GM18907 (cell line): ENCODE data around the gene NOL4L.

ENCODE experiments used
- ATAC-seq: cut with Tn5 transposase; IDR thresholded peaks from one replicate; pipeline ENCODE4 v1.9.1; 2021; ENCODE audit warnings: mild to moderate bottlenecking, moderate library complexity; ENCODE audit not compliant: unreplicated experiment

Gene NOL4L

GRCh38 chr20:32488066-32488838 lies 96.9 kb downstream of the NOL4L start:
- no peak for ATAC-seq

DNA sequence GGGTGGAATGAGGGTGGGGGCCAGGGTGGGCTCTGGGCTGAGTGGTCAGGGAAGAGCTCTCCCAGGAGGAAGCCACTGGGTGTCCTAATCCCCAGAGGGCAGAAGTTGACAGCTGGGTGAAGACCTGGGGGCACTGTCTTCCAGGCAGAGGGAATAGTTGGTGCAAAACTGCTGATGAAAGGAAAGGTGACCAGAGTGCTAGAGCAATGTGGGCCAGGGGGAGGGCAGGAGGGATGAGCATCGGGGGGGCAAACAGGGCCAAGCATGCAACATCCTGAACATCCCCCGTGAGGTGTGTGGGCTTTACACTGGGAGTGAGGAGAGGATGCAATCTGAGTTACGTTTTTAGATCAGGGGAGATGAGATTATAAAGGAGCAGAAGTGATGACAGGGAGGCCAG lies 97.8 kb downstream of the NOL4L start:
- no peak for ATAC-seq

- no peak for ATAC-seq
Measured at GRCh38 chr20:32485770-32486478, 99.2 kb downstream of the NOL4L start.

DNA sequence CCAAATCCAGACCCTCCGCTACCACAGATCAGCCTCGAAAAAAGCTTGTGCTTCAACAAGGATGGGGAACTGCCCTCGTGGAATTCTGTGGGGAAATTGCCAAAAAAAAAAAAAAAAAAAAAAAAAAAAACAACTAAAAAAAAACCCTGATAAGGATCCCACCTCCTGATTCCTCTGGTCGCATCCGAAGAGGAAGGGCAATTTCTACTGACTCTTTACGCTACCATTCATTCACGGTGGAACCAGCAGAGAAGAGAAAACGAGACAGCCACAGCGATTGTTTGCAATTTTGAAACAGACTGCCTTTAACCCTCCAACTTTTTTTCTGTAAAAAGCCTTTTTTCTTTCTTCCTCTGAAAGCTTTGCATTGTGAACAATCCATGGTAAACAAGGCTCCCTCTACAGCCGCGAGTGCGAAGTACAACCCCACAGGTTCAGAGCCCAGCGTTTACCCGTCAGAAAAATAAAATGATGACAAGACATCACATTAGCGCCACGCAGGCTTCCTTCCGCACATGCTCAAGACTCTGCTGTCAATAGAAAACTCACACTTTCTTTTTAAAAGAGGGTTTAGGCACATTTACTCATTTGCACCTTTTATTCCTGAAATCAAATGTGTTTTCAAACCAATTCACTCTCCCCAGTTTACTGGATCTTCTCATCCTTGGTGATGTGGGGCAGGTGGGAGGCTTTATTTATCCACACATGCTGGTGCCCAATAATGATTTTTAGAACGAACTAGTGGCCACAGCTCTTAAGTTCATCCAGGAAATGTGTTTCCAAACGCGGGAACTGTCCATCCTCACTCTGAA lies 100.0 kb downstream of the NOL4L start:
- peak; percentile 79 for ATAC-seq

DNA sequence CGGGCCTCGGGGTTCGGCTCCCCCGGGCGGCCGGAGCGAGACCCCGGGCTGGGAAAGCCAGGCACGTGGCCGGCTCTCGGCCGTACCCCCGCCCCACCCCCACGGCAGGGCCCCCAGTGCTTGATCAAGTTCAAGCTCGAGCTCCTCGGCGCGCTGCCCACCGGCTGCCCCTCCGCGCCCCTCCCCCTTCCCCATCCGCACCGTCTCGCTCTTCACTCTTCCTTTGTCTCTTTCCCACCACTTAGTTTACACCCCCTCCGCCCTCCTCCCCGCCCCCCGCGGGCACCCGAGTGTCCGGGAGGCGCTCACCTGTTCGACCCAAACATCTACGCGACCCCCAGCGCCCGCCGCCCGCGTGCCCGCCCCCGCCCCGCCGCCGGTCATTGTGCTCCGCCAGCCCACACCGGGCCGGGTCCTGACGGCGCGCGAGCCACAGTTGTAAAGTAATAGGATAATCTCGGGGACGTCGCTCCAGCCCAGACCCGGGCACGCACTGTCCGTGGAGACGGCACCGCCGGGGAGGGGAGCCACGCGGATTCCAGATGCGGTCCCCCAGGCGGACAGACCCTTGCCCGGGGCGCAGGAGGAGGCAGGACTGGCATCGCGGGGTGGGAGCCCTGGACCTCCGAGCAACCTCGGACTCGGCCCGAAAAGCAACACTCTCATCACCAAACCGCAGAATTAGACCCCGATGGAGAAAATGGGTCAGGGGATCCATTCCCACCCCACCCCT lies 100.7 kb downstream of the NOL4L start:
- no peak for ATAC-seq

- no peak for ATAC-seq
Measured at GRCh38 chr20:32483351-32484224, 101.5 kb downstream of the NOL4L start.

DNA sequence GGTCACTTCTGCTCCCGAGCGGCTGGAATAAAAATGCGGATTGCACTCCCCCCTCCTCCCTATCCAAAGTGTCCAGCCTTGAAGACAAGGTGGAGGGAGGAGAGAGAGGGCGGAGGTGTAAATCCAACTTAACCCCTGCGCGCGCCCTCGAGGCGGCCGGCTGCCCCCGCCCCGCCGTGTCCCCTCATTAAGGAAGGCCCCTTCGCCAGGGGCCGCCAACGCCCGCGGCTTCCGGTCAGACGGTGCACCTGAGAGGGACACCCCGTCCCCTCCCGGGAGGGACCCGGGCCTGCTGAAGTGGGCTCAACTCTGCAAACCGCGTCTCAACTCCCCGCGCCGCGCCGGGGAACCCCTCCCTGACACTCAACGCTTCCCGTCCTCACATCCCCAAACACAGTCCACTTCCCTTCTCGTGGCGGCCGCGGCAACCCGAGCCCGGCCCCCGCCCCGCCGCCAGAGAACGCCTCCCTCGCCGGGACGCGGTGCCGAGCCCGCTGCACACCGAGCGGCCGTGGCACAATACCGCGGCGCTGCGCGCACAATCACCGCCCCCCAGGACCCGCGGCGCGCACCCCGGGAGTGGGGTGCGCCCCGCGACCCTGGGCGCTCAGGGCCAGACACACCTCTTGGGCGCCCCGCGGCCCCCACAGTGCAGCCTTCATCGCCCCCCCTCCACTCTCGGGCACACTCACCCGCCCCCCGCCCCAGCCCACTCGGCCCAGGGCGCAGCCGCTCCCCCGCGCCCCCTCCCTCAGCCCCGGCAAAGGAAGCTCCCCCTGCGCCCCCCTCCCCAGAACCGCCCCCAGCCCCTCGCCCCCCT lies 102.5 kb downstream of the NOL4L start:
- ATAC-seq: no peak

DNA sequence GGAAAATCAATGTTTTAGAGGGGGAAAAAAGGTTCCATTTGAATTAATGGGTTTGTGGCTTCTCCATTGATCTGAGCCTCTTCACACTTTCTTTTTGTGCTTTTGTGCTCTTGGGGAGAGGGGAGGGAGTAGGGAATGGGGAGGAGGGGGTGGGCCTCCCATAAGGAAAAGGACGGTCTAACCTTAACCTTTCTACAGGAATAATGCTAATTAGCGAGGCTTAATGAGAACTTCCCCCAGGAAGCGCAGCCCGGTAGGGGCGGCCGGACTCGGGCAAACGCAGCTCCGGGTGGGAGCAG lies 103.0 kb downstream of the NOL4L start:
- ATAC-seq: no peak

GRCh38 chr20:32481311-32482142 lies 103.6 kb downstream of the NOL4L start:
- ATAC-seq: no peak

GRCh38 chr20:32480371-32481241 lies 104.5 kb downstream of the NOL4L start:
- no peak for ATAC-seq

- no peak for ATAC-seq
Measured at GRCh38 chr20:32479697-32480171, 105.4 kb downstream of the NOL4L start.

- no peak for ATAC-seq
Measured at GRCh38 chr20:32479012-32479411, 106.1 kb downstream of the NOL4L start.

GRCh38 chr20:32478576-32478975 lies 106.6 kb downstream of the NOL4L start:
- no peak for ATAC-seq

DNA sequence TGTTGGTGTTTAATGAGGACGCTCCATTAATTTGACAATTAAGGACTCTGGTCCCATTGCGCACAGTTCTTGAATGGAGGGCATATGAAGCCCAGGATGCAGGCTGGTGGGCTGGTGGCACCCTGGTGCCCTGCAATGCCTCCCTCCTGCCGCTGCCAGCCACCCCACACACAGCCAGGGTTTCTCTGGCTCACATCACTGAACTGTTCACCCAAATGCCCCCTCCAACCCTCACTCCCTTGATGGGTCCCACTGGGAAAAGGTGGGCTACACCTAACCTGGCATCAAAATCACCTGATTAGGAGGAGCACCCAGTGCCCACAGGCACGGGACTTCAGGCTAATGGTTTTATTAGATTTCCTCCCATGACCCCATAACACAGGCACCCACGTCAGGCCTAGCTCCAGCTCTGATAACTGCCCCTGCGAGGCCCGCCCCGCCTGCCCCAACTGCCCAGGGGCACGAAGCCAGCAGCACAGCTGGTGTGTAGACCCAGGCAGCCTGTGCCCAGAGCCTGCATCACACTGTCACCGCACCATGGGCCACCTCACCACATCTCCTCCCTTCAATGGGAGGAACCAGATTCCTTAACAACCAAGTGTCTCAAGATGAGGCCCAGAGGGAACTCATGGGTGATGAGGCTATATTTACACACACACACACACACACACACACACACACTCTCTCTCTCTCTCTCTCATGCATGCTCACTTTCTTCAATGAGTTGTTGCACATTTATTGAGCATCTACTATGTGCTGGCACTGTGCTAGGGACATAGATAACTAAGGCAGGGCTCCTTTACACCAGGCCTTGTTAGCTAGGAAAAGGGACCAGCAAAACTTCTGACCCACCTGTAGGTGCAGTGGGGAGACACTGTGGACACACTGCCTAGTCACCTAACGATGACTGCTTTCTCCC lies 107.3 kb downstream of the NOL4L start:
- no peak for ATAC-seq

GRCh38 chr20:32476684-32477593 lies 108.2 kb downstream of the NOL4L start:
- ATAC-seq: no peak
